Activated CD8-positive, alpha-beta memory T cell treated with anti-CD3 and anti-CD28 coated beads, Interleukin-2, amount 50 U/mL, for 1 hour (primary cell): Measurements from ENCODE around the gene ARRB1.
"Not testable (repeated sequence)": the region's sequence is repeated elsewhere in the genome, so short reads cannot be mapped to it uniquely, and the experiment has no call there.

ENCODE experiments used
- DNase-seq: peaks from one replicate; pipeline ENCODE4 v3.0.0-alpha.2; 2020; ENCODE audit errors: extremely low read depth

ARRB1 gene

GRCh38 chr11:75351541-75351790 lies at the start of gene ARRB1:
Gene ARRB1 (minus strand): TSS chr11:75351661. CDS start chr11:75351607, 54 bp downstream.
- no peak for DNase-seq

DNA sequence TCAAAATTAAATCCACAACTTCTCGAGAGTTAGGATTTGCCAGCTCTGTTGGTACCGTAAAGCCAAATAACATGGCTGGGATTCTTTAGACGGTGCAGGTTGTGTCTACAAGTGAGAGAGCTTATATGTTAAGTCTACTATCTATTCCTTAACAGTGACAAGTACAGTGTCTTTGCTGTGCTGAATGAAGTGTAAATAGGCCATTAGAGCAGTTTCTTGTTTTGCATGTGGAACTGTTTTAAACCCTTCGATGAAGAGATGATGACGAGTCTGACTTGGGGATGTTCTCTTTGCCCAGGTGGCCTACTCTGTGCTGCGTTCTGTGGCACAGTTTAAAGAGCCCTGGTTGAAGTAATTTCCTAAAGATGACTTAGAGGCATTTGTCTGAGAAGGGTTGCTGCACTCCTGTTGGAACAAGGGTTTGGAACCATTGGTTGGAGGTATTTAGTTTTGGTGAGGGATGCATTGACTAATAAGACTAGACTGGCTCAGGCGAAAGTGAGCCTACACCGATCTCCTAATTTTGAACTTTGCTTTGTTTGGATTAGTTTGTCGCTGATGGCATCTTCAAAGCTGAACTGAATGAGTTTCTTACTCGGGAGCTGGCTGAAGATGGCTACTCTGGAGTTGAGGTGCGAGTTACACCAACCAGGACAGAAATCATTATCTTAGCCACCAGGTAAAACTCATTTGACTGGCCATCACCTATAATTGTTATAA lies 48.8 kb upstream of the ARRB1 start:
- no peak for DNase-seq

- peak; percentile 75 for DNase-seq
These were observed 48.1 kb upstream of the ARRB1 start, which contains the start of gene RPS3 for GRCh38 chr11:75399344-75400145. Gene RPS3 (plus strand): TSS chr11:75399518. CDS start chr11:75399548, 30 bp downstream.

DNA sequence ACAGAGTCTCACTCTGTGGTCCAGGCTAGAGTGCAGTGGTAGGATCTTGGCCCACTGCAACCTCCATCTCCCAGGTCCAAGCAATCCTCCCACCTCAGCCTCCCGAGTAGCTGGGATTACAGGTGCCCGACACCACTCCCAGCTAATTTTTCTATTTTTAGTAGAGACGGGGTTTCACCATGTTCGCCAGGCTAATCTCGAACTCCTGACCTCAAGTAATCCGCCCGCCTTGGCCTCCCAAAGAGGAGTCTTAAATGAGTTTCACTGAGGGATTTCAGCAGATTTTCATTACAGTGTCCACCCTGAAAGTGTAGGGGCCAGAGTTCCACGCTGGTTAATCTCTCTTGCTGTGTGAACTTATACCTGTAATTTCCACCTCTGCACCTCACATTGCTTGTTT lies 47.4 kb upstream of the ARRB1 start:
- DNase-seq: no peak

GRCh38 chr11:75394085-75394840 lies 42.8 kb upstream of the ARRB1 start:
- no peak for DNase-seq

GRCh38 chr11:75389925-75390324 lies 38.5 kb upstream of the ARRB1 start:
- DNase-seq: no peak

DNA sequence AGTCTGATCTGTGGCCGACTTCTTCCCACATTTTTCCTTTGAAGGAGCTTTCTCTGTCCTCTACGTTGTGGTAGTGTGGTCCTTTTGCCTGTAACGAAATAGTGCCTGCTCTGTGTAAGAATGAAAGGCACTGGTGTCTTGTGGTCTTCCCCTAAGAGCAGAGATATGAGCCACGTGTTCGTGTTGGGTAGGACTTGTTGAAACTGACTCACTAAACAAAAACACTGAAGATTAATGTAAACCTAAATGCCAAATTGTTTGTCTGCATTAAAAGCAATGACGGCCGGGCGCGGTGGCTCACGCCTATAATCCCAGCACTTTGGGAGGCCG lies 37.8 kb upstream of the ARRB1 start:
- no peak for DNase-seq

DNA sequence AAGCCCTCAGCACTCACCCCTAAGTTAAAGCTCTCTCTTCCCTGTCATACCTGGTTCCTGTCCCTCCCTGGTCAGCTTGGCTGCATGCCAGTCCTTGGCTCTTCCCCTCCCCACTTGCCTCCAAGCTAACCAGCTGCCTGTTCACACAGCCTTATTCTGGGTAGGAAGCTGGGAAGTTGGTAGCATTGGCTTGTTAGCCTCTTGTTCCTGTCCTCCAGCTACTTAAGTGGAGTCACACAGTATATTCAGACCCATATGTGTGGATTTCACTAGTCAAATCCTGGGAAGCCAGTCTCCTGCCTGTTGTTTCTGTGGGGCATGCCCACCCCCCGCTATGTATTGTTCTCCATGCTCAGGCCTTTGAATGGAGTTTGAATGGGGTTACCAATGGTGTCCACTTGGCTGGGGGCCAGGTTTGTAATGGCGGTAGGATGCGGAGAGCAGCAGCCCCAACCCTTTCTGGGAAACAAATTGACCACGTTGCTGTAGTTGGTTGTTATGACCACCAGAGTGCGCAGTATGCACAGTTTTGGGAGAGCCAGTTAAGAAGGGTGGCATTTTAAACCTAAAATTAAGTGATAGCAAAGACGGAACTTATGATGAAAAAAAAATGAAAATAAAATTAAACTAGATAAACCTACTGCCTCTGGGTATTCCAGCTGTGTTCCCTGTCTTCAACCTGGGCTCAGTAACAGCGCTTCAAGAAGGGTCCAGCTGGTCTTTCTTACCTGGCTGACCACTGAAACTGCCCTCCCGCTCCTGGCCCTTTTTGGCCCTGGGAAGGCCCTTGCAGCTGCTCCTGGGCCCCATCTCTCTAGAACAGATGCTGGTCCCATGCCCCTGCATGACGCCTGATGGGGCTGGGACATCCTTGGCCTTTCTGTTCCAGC lies 37.2 kb upstream of the ARRB1 start:
- no peak for DNase-seq

GRCh38 chr11:75387736-75388294 lies 36.4 kb upstream of the ARRB1 start:
- no peak for DNase-seq

DNA sequence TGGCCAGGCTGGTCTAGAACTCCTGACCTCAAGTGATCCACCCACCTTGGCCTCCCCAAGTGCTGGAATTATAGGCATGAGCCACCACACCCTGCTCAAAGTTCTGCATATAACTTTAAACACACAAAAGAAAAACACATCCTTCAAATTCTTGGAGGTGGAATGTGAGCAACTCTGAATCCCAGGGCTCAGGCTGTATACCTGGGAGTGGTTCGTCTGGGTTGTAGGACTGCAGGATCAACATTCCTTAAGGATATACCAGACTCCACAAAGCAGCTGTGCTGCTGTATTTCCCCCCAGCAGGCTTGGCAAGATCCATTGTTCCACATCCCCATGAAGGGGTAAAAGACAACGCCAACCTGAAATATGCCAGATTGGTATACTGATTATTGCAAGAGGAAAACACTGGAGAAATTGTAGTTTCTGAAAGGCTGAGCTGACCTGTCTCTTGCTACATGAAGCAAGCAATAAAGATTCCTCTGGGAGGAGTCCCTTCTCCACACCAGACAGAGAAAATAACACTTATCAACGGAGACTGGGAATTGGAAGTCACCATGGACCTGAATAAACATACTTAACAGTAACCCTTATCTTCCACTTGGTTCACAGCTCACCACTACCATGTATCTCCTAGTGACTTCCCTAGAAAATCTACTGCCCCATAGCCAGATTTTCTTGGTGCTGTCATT lies 35.6 kb upstream of the ARRB1 start:
- DNase-seq: no peak

- DNase-seq: peak; percentile 30
These were observed 33.1 kb upstream of the ARRB1 start for GRCh38 chr11:75384438-75385080.

DNA sequence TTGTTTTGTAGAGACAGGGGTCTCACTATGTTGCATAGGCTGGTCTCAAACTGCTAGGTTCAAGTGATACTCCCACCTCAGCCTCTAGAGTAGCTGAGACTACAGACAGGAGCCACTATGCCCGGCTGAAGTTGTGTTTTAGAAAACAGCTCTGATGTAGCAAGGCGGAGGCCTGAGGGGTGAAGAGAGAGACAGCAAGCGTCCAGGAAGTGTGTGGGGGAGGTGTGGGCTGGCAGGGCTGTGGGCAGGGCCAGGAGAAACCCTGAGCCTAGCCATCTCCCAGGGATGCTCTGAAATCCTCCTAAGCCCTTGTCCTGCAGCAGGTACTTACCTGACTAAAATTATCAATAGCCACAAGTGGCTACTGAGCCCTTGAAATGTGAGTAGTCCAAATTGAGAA lies 31.8 kb upstream of the ARRB1 start:
- no peak for DNase-seq

- DNase-seq: no peak
These were observed 29.4 kb upstream of the ARRB1 start for GRCh38 chr11:75380716-75381420.

- no peak for DNase-seq
These were observed 28.8 kb upstream of the ARRB1 start for GRCh38 chr11:75380245-75380644.

GRCh38 chr11:75378776-75379175 lies 27.3 kb upstream of the ARRB1 start:
- not testable (repeated sequence) for DNase-seq

DNA sequence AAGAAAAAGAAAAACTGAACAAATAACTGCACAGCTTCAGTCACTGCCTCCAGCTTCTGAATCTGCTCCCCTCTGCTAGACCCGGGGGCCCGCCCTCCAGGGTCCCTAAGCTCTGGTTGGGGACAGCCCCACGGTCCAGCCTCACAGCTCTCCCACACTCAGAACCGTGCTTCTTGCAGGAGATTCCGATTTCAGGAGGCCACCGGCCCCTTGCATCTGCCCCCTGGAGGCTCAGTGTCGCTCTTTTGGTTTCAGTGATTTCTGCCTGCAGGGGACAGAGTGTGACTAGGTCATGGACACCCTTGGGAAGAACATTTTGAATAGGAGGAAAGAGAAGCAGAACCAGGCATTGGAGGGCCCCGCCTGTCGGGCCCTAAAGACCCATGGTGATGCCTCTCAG lies 24.7 kb upstream of the ARRB1 start:
- no peak for DNase-seq

DNA sequence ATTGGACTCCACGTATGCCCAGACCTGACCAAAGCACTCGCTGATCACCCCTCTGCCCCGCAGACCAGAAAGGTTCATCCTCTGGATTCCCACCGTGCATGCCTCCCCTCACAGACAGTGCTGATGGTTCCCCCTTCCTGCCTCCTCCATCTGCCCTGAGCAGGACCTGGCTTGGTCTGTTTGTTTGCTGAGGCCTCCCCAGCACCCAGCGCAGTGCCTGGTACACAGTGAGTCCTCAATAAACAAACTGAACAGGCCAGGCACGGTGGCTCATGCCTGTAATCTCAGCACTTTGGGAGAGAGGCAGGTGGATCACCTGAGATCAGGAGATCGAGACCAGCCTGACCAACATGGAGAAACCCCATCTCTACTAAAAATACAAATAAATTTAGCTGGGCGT lies 24.2 kb upstream of the ARRB1 start:
- DNase-seq: no peak

GRCh38 chr11:75374646-75375045 lies 23.2 kb upstream of the ARRB1 start:
- DNase-seq: no peak

GRCh38 chr11:75373201-75373600 lies 21.7 kb upstream of the ARRB1 start:
- DNase-seq: no peak
